ENCODE measurements around the gene GTPBP3.
A peak's percentile ranks its signal among the peaks of the same experiment; 100 is the strongest.

Gene GTPBP3

DNA sequence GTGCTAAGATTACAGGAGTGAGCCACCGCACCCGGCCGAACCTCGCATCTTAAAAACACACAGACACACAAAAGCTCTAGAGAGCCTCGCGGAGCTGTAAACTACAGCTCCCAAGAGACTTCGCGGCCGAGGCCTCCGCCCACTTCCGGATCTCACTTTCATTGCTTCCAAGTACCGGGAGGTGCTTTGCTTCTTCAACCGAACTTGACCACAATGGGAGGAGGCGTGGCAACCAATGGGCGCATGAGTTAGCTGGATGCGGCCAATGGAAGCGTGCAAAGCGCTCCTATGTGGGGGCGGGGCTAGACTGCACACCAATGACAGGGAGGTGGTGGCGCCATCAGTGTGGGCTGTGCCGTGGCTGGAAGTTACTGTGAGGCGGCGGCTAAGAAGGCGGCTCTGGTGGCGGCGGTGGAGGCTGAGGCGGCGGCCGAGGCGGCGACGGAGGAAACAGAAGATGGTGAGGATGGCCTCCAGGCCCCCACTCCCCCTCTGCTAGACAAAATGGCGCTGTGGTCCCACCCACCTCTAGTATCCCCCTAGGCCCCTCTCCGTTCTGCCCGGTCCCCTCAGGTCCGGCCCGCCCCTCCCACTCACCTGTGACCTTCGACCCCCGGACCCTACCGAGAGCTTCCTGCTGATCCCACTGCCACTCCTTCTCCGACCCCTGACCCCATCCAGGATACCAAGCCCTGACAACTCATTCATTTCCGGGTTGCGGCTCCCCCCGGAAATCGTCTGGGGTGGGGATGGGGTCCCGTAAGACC is 28.0 kb upstream of the GTPBP3 start, which contains the start of gene DDA1:
Gene DDA1 (plus strand): TSS at position 366 of the 767 bp plus-strand sequence. CDS start 92 bp downstream, at position 458.
- H3K27ac ChIP-seq = peak within 1 kb of the TSS; percentile 98
- TF ChIP-seq CTCF (conservative IDR thresholded peaks at IDR 0.05; ENCODE audit: low read depth) = no peak
- ChIA-PET CTCF (interaction anchor here (0.6 kb wide), 1 partner anchor 75 kb away, joined by 3 read pairs; no protein-coding TSS in a partner anchor), POLR2A (ENCODE audit: low non-redundant PET) (no interaction called here)
- DNase-seq (ENCODE audit: low spot score) = peak; percentile 98

DNA sequence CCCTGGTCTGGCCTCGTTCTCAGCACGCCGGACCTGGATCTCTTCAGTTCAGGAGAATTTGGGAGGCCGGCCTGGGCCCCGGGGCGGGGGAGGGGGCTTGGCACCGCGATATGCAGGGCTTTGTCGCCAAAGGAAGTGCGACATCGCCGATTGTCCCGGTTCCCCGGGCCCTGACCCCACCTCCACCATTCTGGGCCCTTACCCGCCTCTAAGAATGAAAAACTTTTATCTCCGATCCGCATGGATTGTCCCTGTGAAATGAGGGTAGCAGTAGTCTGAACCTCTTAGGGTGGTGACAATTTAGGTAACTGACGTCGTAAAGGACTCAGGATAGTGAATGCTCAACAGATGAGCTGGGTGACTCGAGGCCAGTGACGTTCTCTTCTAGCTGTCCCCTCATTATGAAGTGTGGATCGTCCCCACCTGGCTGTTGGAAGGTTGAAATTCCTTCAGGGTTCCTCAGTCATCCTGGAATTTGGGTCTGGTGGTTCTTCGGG is 27.3 kb upstream of the GTPBP3 start:
- ChIA-PET POLR2A (ENCODE audit: low non-redundant PET) (no interaction called here), CTCF (no interaction called here)
- no peak for DNase-seq (ENCODE audit: low spot score)
- H3K27ac ChIP-seq = peak overlapping the region; percentile 98
- TF ChIP-seq CTCF (conservative IDR thresholded peaks at IDR 0.05; ENCODE audit: low read depth) = no peak

DNA sequence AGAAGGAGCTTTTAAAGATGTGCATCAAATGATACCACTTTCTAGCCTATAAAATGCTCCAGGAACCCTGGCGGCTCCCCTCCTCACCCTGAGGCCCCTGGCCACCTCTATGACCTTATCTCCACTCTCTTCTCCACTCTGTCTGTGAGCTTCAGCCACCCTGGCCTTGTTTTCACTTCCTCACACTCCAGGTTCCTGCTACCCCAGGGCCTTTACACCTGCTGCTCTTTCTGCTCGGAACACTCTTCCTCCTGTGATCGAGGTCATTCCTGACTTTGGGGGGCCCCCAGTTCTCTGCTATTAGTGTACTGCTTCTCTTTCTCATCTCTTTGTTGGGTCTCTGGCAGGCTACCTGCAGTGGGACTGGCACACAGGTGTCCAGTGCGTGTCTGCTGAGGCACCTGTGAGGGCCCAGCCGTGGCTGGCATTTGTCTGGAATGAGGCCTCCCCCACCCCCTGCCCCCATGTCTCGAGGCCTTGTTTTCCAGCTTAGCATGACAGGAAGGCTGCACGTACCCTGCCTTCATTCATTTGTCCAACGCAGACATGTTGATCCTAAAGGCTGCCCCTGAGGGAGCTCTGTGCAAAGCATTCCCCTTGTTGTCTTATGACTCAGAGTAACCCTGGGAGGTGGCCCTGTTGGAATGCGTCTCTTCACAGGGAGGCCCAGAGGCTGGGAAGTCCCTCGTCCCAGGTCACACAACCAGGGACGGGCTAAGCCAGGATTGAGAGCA is 25.7 kb upstream of the GTPBP3 start:
- ChIA-PET CTCF (no interaction called here), POLR2A (ENCODE audit: low non-redundant PET) (no interaction called here)
- no peak for TF ChIP-seq CTCF (conservative IDR thresholded peaks at IDR 0.05; ENCODE audit: low read depth)
- DNase-seq (ENCODE audit: low spot score) = peak; percentile 59
- H3K27ac ChIP-seq = peak overlapping the region; percentile 98

- ChIA-PET POLR2A (ENCODE audit: low non-redundant PET) (no interaction called here), CTCF (no interaction called here)
- DNase-seq (ENCODE audit: low spot score) = no peak
- no peak for TF ChIP-seq CTCF (conservative IDR thresholded peaks at IDR 0.05; ENCODE audit: low read depth)
- H3K27ac ChIP-seq = peak overlapping the region; percentile 98
These were observed 24.9 kb upstream of the GTPBP3 start for GRCh38 chr19:17312189-17313113.

- ChIA-PET CTCF (no interaction called here), POLR2A (ENCODE audit: low non-redundant PET) (no interaction called here)
- DNase-seq (ENCODE audit: low spot score) = no peak
- peak overlapping the region; percentile 98 for H3K27ac ChIP-seq
- TF ChIP-seq CTCF (conservative IDR thresholded peaks at IDR 0.05; ENCODE audit: low read depth) = no peak
These were observed 23.3 kb upstream of the GTPBP3 start for GRCh38 chr19:17314007-17314593.
